ENCODE data around the gene PEAK1. TPM values are rescaled to one million over a fixed set of nuclear protein-coding genes. Genes with fewer than 3 reads are reported as not detected.
A peak's percentile ranks its signal among the peaks of the same experiment; 100 is the strongest.

Gene PEAK1
- total RNA-seq, 1 experiment from 2014 or later = 13.8 TPM

GRCh38 chr15:77418966-77419835 is 703 bp downstream of the PEAK1 start:
- no peaks in the 10 kb centered on the region for H3K27me3 ChIP-seq (ENCODE audit: low read length)
- H3K9me2 ChIP-seq (replicated peaks; ENCODE audit: low read length) = no peaks in the 10 kb centered on the region
- H3K4me2 ChIP-seq (ENCODE audit: low read length) = peak overlapping the region; percentile 75
- peaks cover 85% of the 10 kb centered on the region for H3K79me2 ChIP-seq (ENCODE audit: low read length)
- BruUV-seq (replicated peaks) = TSS peak; percentile 70
- no peaks in the 10 kb centered on the region; the same call in 1 of the 2 replicates for H4K20me1 ChIP-seq (ENCODE audit: low read length)
- H3K4me1 ChIP-seq (ENCODE audit: insufficient read depth, low read length) = peaks cover 33% of the 10 kb centered on the region
- DNase-seq (peak; percentile 19), ATAC-seq (peak; percentile 5; the same call in 1 of the 2 replicates)
- TF ChIP-seq EZH2phosphoT487 (IDR thresholded peaks at IDR 0.05; ENCODE audit: borderline replicate concordance, low read length) = no peak
- TF ChIP-seq CTCF (conservative IDR thresholded peaks at IDR 0.05; ENCODE audit: low read depth, low read length) = no peak
- no peak for TF ChIP-seq EZH2 (IDR thresholded peaks at IDR 0.05; ENCODE audit: low read length, unreplicated experiment)
- POLR2A ChIA-PET (ENCODE audit: unreplicated experiment) = interaction anchor here (0.6 kb wide), 2 partner anchors 27 to 206 kb away, joined by 3 read pairs; no protein-coding TSS in a partner anchor
- CTCF ChIA-PET = interaction anchor here (0.7 kb wide), 1 partner anchor 78 kb away, joined by 3 read pairs; no protein-coding TSS in a partner anchor
- peak overlapping the region; percentile 3; the same call in 1 of the 2 replicates for H3K27ac ChIP-seq (ENCODE audit: low read length)
- peak overlapping the region; percentile 81 for H3K4me3 ChIP-seq (ENCODE audit: low read length)
- H3K9ac ChIP-seq (ENCODE audit: low read length) = peak overlapping the region; percentile 66
- peak overlapping the region; percentile 86 for H2AFZ ChIP-seq (ENCODE audit: low read length)
- intact Hi-C loops (cut with micrococcal nuclease) = loop anchor here (2.0 to 10.0 kb wide), 3 partner anchors 104 to 354 kb away; no protein-coding TSS in a partner anchor
- no peaks in the 10 kb centered on the region for H3K36me3 ChIP-seq (ENCODE audit: low read depth, low read length)
- H3F3A ChIP-seq (ENCODE audit: low read length, unreplicated experiment) = no peaks in the 10 kb centered on the region
- no peaks in the 10 kb centered on the region for H3K9me3 ChIP-seq (ENCODE audit: low read length)

GRCh38 chr15:77418391-77418965 is 1.4 kb downstream of the PEAK1 start:
- Histone ChIP-seq H3K9me3 (ENCODE audit: low read length) (no peaks in the 10 kb centered on the region), H3K4me1 (ENCODE audit: insufficient read depth, low read length) (peaks cover 31% of the 10 kb centered on the region), H3K9me2 (replicated peaks; ENCODE audit: low read length) (no peaks in the 10 kb centered on the region), H3K4me2 (ENCODE audit: low read length) (peak overlapping the region; percentile 75), H2AFZ (ENCODE audit: low read length) (peak overlapping the region; percentile 86), H3K27ac (ENCODE audit: low read length) (peak overlapping the region; percentile 3; the same call in 1 of the 2 replicates), H3K27me3 (ENCODE audit: low read length) (no peaks in the 10 kb centered on the region), H3K4me3 (ENCODE audit: low read length) (peak overlapping the region; percentile 81), H3F3A (ENCODE audit: low read length, unreplicated experiment) (no peaks in the 10 kb centered on the region), H3K36me3 (ENCODE audit: low read depth, low read length) (no peaks in the 10 kb centered on the region), H4K20me1 (ENCODE audit: low read length) (no peaks in the 10 kb centered on the region; the same call in 1 of the 2 replicates), H3K79me2 (ENCODE audit: low read length) (peaks cover 83% of the 10 kb centered on the region), H3K9ac (ENCODE audit: low read length) (peak overlapping the region; percentile 66; the same call in 1 of the 2 replicates)
- ChIA-PET CTCF (interaction anchor here (0.7 kb wide), 1 partner anchor 79 kb away, joined by 3 read pairs; no protein-coding TSS in a partner anchor), POLR2A (ENCODE audit: unreplicated experiment) (interaction anchor here (0.6 kb wide), 2 partner anchors 28 to 218 kb away, joined by 3 read pairs; no protein-coding TSS in a partner anchor)
- TF ChIP-seq EZH2 (IDR thresholded peaks at IDR 0.05; ENCODE audit: low read length, unreplicated experiment) (no peak), EZH2phosphoT487 (IDR thresholded peaks at IDR 0.05; ENCODE audit: borderline replicate concordance, low read length) (no peak), CTCF (conservative IDR thresholded peaks at IDR 0.05; ENCODE audit: low read depth, low read length) (no peak)
- intact Hi-C loops (cut with micrococcal nuclease) = loop anchor here (2.0 to 10.0 kb wide), 3 partner anchors 104 to 354 kb away; no protein-coding TSS in a partner anchor
- peak; percentile 72 for DNase-seq
- peak; percentile 14; the same call in 1 of the 2 replicates for ATAC-seq
- no TSS peak for BruUV-seq (replicated peaks)

All from PC-3 (cell line).